Activated T-helper 1 cell treated with anti-CD3 and anti-CD28 coated beads, Interleukin-12 subunit alpha, Interleukin-12 subunit beta, Interleukin-2, Interleukin-4 antibody, amounts not matched to agents 30 ng/mL and 10 ng/mL and 1 ng/mL, durations not matched to agents 14 hours and 24 hours and 36 hours (primary cell): ENCODE measurements around the gene TMBIM1. TPM values are rescaled to one million over a fixed set of nuclear protein-coding genes. Genes with fewer than 3 reads are reported as not detected.

Source experiments
- DNase-seq: peaks from one replicate; pipeline ENCODE4 v3.0.0; 2021; ENCODE audit warnings: low spot score
- H3K27ac Mint-ChIP-seq: one replicate; pipeline ENCODE4 v1.8.0; 2021; ENCODE audit warnings: mild to moderate bottlenecking, mixed read lengths
- H3K27me3 Mint-ChIP-seq: one replicate; pipeline ENCODE4 v1.8.0; 2022; ENCODE audit warnings: mild to moderate bottlenecking, moderate library complexity, mixed read lengths; ENCODE audit not compliant: insufficient read depth
- H3K36me3 Mint-ChIP-seq: one replicate; pipeline ENCODE4 v1.8.0; 2021; ENCODE audit warnings: low read depth, mixed read lengths
- H3K4me1 Mint-ChIP-seq: one replicate; pipeline ENCODE4 v1.8.0; 2021; ENCODE audit warnings: low read depth, mixed read lengths
- H3K4me3 Mint-ChIP-seq: one replicate; pipeline ENCODE4 v1.8.0; 2021; ENCODE audit warnings: mild to moderate bottlenecking, moderate library complexity, mixed read lengths
- H3K9me3 Mint-ChIP-seq: one replicate; pipeline ENCODE4 v1.8.0; 2021; ENCODE audit warnings: mixed read lengths
- intact Hi-C: fragments of 100-400 bp; cut with micrococcal nuclease; formaldehyde crosslinking; loops from one replicate; pipeline ENCODE4 v1.15.1; 2024
- total RNA-seq: library from RNA; stranded (reverse); gene quantifications from 2 replicates; pipeline ENCODE4 v1.2.3, GENCODE V29; 2022

The TMBIM1 gene
- total RNA-seq, 1 donor from 2014 or later = 66.2 TPM

- H3K27ac Mint-ChIP-seq = peak overlapping the region; percentile 87
Observed at GRCh38 chr2:218270721-218271486, 21.4 kb downstream of the TMBIM1 start.

GRCh38 chr2:218269900-218270720 lies 22.2 kb downstream of the TMBIM1 start, which contains the start of the genes AAMP and PNKD:
AAMP (minus strand) TSS chr2:218270137; CDS start chr2:218270086, 51 bp downstream.
PNKD (plus strand) TSS chr2:218270519; CDS start chr2:218270536, 17 bp downstream.
- H3K27me3 Mint-ChIP-seq = peaks cover 1% of the 10 kb centered on the region

More at GRCh38 chr2:218270721-218271486, 21.4 kb downstream of the TMBIM1 start:
- DNase-seq = no peak
- Mint-ChIP-seq H3K36me3 (peaks cover 48% of the 10 kb centered on the region), H3K4me3 (peak overlapping the region; percentile 89), H3K4me1 (peaks cover 38% of the 10 kb centered on the region), H3K9me3 (no peaks in the 10 kb centered on the region), H3K27me3 (peaks cover 1% of the 10 kb centered on the region)
- intact Hi-C loops = loop anchor here (1.0 to 5.0 kb wide), 12 partner anchors 15 to 1271 kb away; partner anchors contain the start of genes ARPC2, BCS1L, CHPF and CNOT9

GRCh38 chr2:218267259-218267658 lies 25.0 kb downstream of the TMBIM1 start:
- peaks cover 38% of the 10 kb centered on the region for H3K4me1 Mint-ChIP-seq
- H3K9me3 Mint-ChIP-seq = no peaks in the 10 kb centered on the region
- DNase-seq = no peak
- intact Hi-C loops = no loop called here
- peaks cover 30% of the 10 kb centered on the region for H3K36me3 Mint-ChIP-seq
- H3K4me3 Mint-ChIP-seq = peak overlapping the region; percentile 31
- H3K27ac Mint-ChIP-seq = no peak overlapping the region
- H3K27me3 Mint-ChIP-seq = peaks cover 1% of the 10 kb centered on the region

More at GRCh38 chr2:218269900-218270720, 22.2 kb downstream of the TMBIM1 start, which contains the start of the genes AAMP and PNKD:
- Mint-ChIP-seq H3K4me3 (peak within 1 kb of the TSS; percentile 89), H3K9me3 (no peaks in the 10 kb centered on the region), H3K4me1 (peaks cover 38% of the 10 kb centered on the region), H3K27ac (peak within 1 kb of the TSS; percentile 87), H3K36me3 (peaks cover 42% of the 10 kb centered on the region)
- intact Hi-C loops = loop anchor here (1.0 to 5.0 kb wide), 12 partner anchors 15 to 1272 kb away; partner anchors contain the start of genes ARPC2, BCS1L, CHPF and CNOT9
- DNase-seq = peak; percentile 100

DNA sequence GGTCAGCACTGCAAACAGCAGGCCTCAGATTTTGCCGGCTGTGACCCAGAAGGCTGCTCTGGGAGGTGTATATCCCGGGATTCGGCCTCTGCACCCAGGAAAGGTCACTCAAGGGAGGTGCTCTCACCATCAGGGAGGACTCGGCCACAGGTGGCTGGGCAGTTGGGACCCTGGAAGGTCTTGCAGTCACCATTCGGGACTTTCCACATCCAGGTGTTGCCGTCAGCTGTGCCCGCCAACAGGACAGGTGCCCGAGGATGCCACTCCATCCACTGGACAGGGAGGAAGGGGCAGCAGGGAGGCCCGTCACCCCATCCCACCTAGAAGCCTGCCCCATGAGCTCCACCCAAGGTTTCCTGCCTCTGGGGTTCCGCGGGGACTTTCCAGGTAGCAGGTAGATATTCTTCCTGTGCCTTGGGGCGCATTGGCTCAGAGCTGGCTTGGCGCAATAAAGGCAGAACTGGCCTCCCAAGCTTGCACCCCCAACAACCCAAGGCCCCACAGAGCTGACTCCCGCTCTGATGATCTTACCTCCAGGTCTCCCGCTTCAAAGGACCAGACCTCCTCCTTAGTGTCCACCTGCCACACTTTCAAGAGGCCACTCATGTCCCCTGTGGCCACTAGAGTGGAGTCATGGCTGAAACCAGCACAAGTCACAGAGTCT lies 25.9 kb downstream of the TMBIM1 start:
- Mint-ChIP-seq H3K4me3 (no peak overlapping the region), H3K27me3 (peaks cover 1% of the 10 kb centered on the region), H3K4me1 (peaks cover 30% of the 10 kb centered on the region), H3K36me3 (peaks cover 25% of the 10 kb centered on the region), H3K27ac (peak overlapping the region; percentile 34), H3K9me3 (no peaks in the 10 kb centered on the region)
- intact Hi-C loops = no loop called here
- no peak for DNase-seq

DNA sequence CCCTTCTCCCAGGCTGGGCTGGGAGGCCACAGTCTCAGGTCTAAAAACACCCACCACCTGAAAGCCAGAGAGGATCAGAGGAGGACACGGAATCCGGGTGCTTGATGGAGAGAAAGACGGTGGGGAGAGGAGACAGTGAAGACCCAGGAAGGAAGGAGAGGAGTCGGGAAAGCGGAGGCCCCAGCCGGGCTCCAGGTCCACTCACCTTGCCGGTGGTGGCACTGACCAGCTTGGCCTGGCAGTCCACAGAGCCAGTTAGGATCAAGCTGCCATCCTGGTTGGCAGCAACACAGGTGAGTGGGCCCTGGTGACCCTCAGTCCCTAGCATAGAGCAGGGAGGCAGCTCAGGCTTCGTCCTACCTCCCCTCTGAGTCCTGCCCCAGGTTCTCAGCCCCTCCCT lies 26.7 kb downstream of the TMBIM1 start:
- DNase-seq = no peak
- H3K27ac Mint-ChIP-seq = no peak overlapping the region
- no peak overlapping the region for H3K4me3 Mint-ChIP-seq
- peaks cover 25% of the 10 kb centered on the region for H3K36me3 Mint-ChIP-seq
- peaks cover 1% of the 10 kb centered on the region for H3K27me3 Mint-ChIP-seq
- intact Hi-C loops = no loop called here
- peaks cover 23% of the 10 kb centered on the region for H3K4me1 Mint-ChIP-seq
- H3K9me3 Mint-ChIP-seq = no peaks in the 10 kb centered on the region

GRCh38 chr2:218264773-218265561 lies 27.3 kb downstream of the TMBIM1 start:
- intact Hi-C loops = no loop called here
- H3K4me3 Mint-ChIP-seq = no peak overlapping the region
- H3K27me3 Mint-ChIP-seq = peaks cover 1% of the 10 kb centered on the region
- no peaks in the 10 kb centered on the region for H3K9me3 Mint-ChIP-seq
- H3K4me1 Mint-ChIP-seq = peaks cover 23% of the 10 kb centered on the region
- no peak for DNase-seq
- H3K27ac Mint-ChIP-seq = no peak overlapping the region
- peaks cover 24% of the 10 kb centered on the region for H3K36me3 Mint-ChIP-seq

GRCh38 chr2:218263817-218264641 lies 28.3 kb downstream of the TMBIM1 start:
- intact Hi-C loops = no loop called here
- DNase-seq = no peak
- H3K27me3 Mint-ChIP-seq = no peaks in the 10 kb centered on the region
- peaks cover 18% of the 10 kb centered on the region for H3K36me3 Mint-ChIP-seq
- H3K9me3 Mint-ChIP-seq = no peaks in the 10 kb centered on the region
- H3K27ac Mint-ChIP-seq = peak overlapping the region; percentile 71
- peaks cover 18% of the 10 kb centered on the region for H3K4me1 Mint-ChIP-seq
- no peak overlapping the region for H3K4me3 Mint-ChIP-seq

- H3K4me1 Mint-ChIP-seq = peaks cover 17% of the 10 kb centered on the region
- no peak overlapping the region for H3K4me3 Mint-ChIP-seq
- H3K9me3 Mint-ChIP-seq = no peaks in the 10 kb centered on the region
- no peaks in the 10 kb centered on the region for H3K27me3 Mint-ChIP-seq
- no peak for DNase-seq
- intact Hi-C loops = no loop called here
- no peak overlapping the region for H3K27ac Mint-ChIP-seq
- peaks cover 18% of the 10 kb centered on the region for H3K36me3 Mint-ChIP-seq
Observed at GRCh38 chr2:218262631-218263586, 29.4 kb downstream of the TMBIM1 start.

DNA sequence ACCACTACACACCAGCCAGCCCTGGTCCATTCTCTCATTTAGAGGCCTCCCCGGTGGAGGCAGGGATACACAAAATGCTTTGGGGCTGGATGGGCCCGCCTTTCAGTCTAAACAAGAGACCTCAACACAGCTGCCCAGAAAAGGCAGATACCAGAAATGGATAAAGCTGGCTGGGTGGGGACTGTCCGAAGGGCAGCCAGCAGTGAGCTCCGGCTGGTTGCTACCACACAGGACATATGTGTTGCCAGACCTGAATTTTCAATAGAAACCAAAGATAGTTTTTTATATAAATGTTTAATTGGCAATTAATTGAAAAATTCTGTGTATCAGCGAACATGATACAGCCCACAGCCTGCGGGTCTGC lies 30.1 kb downstream of the TMBIM1 start:
- no peak overlapping the region for H3K27ac Mint-ChIP-seq
- H3K4me1 Mint-ChIP-seq = peaks cover 21% of the 10 kb centered on the region
- no peak overlapping the region for H3K4me3 Mint-ChIP-seq

DNA sequence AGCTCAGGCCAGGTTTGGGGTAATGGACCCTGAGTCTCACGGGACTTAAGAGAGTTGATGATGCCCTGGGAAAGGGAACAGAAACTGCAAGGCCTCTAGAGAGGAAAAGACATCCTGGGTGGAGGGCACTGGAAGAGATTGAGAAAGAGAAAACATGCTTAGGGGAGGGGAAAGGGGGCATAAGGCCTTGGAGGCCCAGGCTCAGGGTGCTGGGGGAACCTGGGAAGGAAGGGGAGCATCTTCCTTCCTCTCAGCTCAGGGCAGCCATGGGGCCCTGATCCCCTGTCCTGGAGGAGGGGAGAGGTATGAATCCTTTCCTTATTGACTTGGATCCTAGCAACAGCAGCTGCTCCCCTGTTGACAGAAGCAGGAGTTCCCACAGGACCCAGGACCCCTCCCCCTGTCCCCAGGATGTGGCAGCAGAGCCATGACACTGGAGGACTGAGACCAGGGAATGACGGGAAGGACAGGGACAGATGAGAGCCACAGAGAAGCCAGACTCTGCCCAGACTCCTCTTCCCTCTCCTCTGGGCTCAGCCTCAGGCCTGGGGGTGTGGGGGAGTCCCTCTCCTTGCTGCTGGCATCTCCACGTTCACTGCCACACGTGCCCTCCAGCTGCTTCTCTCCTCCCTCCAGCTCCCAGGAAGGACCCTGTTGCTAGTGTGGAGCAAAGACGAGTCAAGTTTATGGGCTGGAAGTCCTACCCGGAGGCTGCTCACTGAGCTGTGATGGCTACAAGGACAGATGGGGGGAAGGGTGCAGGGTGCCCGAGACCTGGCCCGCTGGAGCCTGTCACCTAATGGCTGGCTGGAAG lies 30.7 kb downstream of the TMBIM1 start:
- Mint-ChIP-seq H3K4me3 (no peak overlapping the region), H3K4me1 (peaks cover 20% of the 10 kb centered on the region), H3K36me3 (peaks cover 18% of the 10 kb centered on the region), H3K9me3 (no peaks in the 10 kb centered on the region), H3K27me3 (no peaks in the 10 kb centered on the region), H3K27ac (no peak overlapping the region)
- DNase-seq = no peak
- intact Hi-C loops = no loop called here

More for the DNA sequence above, 30.1 kb downstream of the TMBIM1 start:
- Mint-ChIP-seq H3K36me3 (peaks cover 17% of the 10 kb centered on the region), H3K9me3 (no peaks in the 10 kb centered on the region), H3K27me3 (no peaks in the 10 kb centered on the region)
- no peak for DNase-seq
- intact Hi-C loops = no loop called here
